ENCODE data around the gene IFNL2.
"Not testable (repeated sequence)": the region's sequence is repeated elsewhere in the genome, so short reads cannot be mapped to it uniquely, and the experiment has no call there.

Gene IFNL2

DNA sequence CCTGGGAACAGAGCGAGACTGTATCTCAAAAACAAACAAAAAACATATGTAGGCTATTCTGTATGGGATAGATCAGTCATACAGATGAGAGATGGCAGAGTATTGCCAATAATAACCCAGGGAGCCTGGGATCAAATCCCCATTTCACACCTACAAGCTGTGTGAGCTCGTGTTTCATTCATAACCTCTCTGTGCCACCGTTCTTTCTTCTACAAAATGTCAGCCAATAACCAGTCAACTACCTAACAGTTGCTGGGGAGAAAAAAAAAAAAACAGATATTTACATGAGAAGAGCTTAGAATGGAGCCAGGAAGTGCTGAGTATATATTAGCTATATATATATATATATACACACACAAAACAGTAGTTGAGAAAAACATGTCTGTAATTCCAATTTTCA is 6.5 kb upstream of the IFNL2 start:
- Histone ChIP-seq H3K9me3 (ENCODE audit: control insufficient read depth, low read length) (no peaks in the 10 kb centered on the region), H3K9ac (ENCODE audit: low read length) (no peak overlapping the region), H3K4me1 (ENCODE audit: control insufficient read depth, insufficient read depth, low read length) (peaks cover 7% of the 10 kb centered on the region), H3K4me3 (ENCODE audit: low read length) (no peak overlapping the region), H3K27me3 (ENCODE audit: control insufficient read depth, insufficient read depth, low read length) (peaks cover 44% of the 10 kb centered on the region), H3K36me3 (ENCODE audit: control insufficient read depth, insufficient read depth, low read length) (no peaks in the 10 kb centered on the region)

DNA sequence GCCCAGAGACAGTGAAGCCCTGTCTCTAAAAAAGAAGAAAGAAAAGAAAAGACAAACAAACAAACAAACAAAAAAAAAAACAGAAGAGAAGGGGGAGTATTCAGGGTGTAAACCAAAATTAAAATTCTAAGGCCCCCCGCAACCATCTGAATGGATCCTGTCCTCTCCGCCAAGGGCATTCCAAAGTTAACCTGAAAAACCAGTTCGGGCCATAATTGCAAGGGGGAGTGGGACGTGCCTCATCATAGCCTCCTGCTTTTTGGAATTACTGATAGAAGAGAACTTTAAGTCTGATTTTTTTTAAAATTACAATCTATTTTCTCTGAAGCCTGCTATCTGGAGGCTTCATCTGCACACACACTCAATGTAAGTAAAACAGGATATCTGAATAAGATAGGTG is 5.7 kb upstream of the IFNL2 start:
- H3K9ac ChIP-seq (ENCODE audit: low read length), result no peak overlapping the region
- peaks cover 7% of the 10 kb centered on the region for H3K4me1 ChIP-seq (ENCODE audit: control insufficient read depth, insufficient read depth, low read length)
- no peak overlapping the region for H3K4me3 ChIP-seq (ENCODE audit: low read length)
- no peaks in the 10 kb centered on the region for H3K9me3 ChIP-seq (ENCODE audit: control insufficient read depth, low read length)
- H3K27me3 ChIP-seq (ENCODE audit: control insufficient read depth, insufficient read depth, low read length), result peaks cover 44% of the 10 kb centered on the region
- H3K36me3 ChIP-seq (ENCODE audit: control insufficient read depth, insufficient read depth, low read length), result no peaks in the 10 kb centered on the region

DNA sequence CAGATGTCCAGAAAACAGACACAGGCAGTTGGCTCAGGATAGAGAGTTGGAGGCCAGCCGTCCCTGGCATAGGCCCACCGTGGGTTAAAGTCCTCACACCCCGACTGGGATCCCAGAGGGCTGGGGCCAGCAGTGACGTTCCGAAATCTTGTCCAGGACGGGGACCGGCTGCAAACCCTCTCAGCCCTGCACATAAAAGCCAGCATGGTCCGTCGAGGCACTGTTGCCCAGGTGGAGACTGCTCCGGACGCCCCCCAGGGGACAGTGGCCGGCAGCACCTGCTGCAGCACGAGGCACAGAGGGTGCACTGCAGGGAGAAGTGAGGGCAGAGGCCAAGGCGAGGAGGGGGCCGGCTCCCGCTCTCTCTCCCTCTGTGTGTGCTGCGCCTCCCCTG is 4.3 kb upstream of the IFNL2 start:
- Histone ChIP-seq H3K4me3 (ENCODE audit: low read length) (no peak overlapping the region), H3K4me1 (ENCODE audit: control insufficient read depth, insufficient read depth, low read length) (peaks cover 7% of the 10 kb centered on the region), H3K36me3 (ENCODE audit: control insufficient read depth, insufficient read depth, low read length) (no peaks in the 10 kb centered on the region), H3K9ac (ENCODE audit: low read length) (no peak overlapping the region), H3K27me3 (ENCODE audit: control insufficient read depth, insufficient read depth, low read length) (peaks cover 44% of the 10 kb centered on the region), H3K9me3 (ENCODE audit: control insufficient read depth, low read length) (no peaks in the 10 kb centered on the region)

DNA sequence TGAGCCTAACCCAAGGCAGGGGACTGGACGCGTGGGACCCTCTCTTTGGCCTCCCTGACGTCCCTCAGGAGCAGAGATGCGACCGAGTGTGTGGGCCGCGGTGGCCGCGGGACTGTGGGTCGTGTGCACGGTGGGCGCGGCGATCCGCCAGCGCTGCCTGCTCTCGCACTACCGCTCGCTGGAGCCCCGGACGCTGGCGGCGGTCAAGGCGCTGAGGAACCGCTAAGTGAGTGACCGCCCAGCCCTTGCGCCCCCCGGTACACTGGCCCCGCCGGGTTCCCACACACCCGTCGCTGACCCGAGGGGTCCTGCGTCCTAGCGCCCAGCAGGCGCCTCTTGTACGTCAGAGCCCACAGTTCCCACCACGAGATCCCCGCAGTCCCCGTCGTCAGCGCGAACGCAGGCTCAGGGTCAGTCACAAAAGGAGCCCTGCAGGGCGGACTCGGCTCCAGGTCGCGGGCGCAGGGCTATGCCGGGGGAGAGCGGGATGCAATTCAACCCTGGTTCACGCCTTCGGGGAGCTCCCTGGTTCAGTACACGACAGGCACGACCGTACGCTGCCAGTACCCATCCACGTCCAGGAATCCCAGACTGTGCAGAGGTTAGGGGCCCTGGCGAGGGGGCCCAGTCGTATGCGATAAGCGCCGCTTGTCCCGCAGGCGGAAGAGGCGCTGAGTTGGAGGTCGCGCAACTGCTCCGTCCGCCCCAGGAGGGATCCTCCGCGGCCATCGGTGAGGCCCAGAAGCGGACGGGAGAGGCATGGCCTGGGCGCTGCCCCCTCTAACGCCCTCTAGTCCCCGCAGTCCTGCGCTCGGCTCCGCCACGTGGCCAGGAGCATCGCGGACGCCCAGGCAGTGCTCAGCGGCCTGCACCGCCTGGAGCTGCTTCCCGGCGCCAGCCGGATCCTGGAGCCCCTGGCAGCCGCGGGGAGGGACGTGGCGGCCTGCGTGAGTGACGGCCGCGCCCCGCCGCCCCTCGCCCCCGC is 3.6 kb upstream of the IFNL2 start:
- no peak overlapping the region for H3K4me3 ChIP-seq (ENCODE audit: low read length)
- H3K4me1 ChIP-seq (ENCODE audit: control insufficient read depth, insufficient read depth, low read length), result peaks cover 7% of the 10 kb centered on the region
- no peak overlapping the region for H3K9ac ChIP-seq (ENCODE audit: low read length)
- H3K9me3 ChIP-seq (ENCODE audit: control insufficient read depth, low read length), result no peaks in the 10 kb centered on the region
- H3K36me3 ChIP-seq (ENCODE audit: control insufficient read depth, insufficient read depth, low read length), result no peaks in the 10 kb centered on the region
- peaks cover 44% of the 10 kb centered on the region for H3K27me3 ChIP-seq (ENCODE audit: control insufficient read depth, insufficient read depth, low read length)

DNA sequence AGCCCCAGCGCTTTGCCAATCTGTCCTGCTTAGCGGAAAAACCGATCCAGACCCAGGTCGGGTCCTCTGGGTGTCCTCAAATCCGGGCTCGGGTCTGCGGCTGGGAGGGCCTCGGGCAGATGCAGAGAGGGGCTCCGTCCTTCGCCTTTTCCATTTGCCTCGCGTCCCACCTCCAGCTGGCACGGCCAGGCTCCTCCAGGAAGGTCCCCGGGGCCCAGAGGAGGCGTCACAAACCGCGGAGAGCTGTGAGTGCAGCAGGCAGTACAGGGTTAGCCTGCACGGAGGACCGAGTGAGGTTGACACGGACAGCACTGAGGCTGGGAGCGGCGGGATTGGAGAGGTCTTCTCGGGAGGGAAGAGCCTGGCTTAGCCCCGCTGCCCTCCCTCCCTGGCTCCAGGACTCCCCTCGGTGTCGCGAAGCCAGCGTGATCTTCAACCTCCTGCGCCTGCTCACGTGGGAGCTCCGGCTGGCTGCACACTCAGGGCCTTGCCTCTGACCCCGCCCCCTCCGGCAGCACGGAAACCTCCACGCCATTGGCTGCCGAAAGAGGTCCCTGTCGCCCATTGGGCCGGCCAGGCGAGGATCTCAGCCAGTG is 2.8 kb upstream of the IFNL2 start:
- H3K27me3 ChIP-seq (ENCODE audit: control insufficient read depth, insufficient read depth, low read length), result peaks cover 43% of the 10 kb centered on the region
- H3K4me3 ChIP-seq (ENCODE audit: low read length), result no peak overlapping the region
- H3K36me3 ChIP-seq (ENCODE audit: control insufficient read depth, insufficient read depth, low read length), result no peaks in the 10 kb centered on the region
- peaks cover 7% of the 10 kb centered on the region for H3K4me1 ChIP-seq (ENCODE audit: control insufficient read depth, insufficient read depth, low read length)
- H3K9me3 ChIP-seq (ENCODE audit: control insufficient read depth, low read length), result no peaks in the 10 kb centered on the region
- no peak overlapping the region for H3K9ac ChIP-seq (ENCODE audit: low read length)

DNA sequence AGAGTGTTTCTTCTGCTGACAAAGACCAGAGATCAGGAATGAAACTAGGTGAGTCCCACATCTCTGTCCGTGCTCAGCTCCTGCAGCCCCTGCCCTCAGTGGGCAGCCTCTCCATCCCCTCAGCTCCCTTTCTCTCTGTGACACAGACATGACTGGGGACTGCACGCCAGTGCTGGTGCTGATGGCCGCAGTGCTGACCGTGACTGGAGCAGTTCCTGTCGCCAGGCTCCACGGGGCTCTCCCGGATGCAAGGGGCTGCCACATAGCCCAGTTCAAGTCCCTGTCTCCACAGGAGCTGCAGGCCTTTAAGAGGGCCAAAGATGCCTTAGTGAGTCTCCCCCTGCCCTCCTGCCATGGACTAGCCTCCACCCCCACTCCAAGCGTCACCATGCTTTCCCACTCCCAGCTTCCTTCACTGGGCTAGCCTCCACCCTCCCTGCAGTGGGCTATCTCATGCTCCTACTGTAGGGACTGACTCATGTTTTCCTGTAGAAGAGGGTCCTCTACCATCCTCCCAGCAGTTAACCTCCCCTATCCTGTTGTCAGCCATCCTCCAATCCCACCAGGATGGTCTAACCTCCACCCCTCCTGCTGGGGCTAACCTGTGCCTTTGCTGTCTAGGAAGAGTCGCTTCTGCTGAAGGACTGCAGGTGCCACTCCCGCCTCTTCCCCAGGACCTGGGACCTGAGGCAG is 481 bp downstream of the IFNL2 start:
- peaks cover 28% of the 10 kb centered on the region for H3K27me3 ChIP-seq (ENCODE audit: control insufficient read depth, insufficient read depth, low read length)
- H3K9ac ChIP-seq (ENCODE audit: low read length); H3K4me3 ChIP-seq (ENCODE audit: low read length); H3K36me3 ChIP-seq (ENCODE audit: control insufficient read depth, insufficient read depth, low read length); H3K9me3 ChIP-seq (ENCODE audit: control insufficient read depth, low read length); H3K4me1 ChIP-seq (ENCODE audit: control insufficient read depth, insufficient read depth, low read length): not testable (repeated sequence)

DNA sequence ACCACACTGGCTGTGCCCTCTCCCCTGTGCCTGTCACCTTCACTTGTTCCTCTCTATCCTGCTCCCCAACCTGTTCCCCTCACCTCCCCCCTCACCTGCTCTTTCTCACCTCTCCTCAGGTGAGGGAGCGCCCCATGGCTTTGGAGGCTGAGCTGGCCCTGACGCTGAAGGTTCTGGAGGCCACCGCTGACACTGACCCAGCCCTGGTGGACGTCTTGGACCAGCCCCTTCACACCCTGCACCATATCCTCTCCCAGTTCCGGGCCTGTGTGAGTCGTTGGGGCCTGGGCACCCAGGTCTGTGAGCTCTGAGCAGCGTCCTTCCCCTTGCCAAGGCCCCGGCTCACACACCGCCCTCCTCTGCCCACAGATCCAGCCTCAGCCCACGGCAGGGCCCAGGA is 1.2 kb downstream of the IFNL2 start:
- H3K4me3 ChIP-seq (ENCODE audit: low read length); H3K9ac ChIP-seq (ENCODE audit: low read length); H3K4me1 ChIP-seq (ENCODE audit: control insufficient read depth, insufficient read depth, low read length); H3K9me3 ChIP-seq (ENCODE audit: control insufficient read depth, low read length); H3K36me3 ChIP-seq (ENCODE audit: control insufficient read depth, insufficient read depth, low read length): not testable (repeated sequence)
- H3K27me3 ChIP-seq (ENCODE audit: control insufficient read depth, insufficient read depth, low read length), result peaks cover 21% of the 10 kb centered on the region

DNA sequence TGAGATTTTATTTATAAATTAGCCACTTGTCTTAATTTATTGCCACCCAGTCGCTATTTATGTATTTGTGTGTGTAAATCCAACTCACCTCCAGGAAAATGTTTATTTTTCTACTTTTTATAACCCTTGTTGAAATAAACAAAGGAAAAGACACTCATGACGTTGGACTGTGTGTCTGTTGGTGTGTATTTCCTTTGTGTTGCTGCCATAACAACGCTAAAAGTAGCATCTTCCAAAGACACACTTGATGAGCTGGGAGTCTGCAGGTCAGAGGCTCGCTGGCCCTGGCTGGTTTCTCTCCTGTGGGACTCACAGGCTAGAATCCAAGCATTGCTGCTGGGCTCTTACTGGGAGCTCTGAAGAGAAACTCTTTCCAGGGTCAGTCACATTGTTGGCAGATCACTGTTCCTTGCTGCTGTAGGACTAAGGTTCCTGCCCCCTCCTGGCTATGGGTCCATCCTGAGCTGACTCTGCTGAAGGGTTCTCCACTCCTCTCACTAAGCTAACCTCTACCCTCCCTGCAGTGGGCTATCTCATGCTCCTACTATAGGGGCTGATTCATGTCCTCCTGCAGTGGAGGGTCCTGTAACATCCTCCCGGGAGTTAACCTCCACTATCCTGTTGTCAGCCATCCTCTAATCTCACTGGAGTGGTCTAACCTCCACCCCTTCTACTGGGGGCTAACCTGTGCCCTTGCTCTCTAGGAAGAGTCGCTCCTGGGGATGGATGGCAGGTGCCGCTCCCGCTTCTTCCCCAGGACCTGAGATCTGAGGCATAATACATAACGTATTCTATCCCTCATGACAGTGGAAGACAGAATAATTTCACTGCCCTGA is 2.1 kb downstream of the IFNL2 start:
- peaks cover 12% of the 10 kb centered on the region for H3K27me3 ChIP-seq (ENCODE audit: control insufficient read depth, insufficient read depth, low read length)
- H3K9ac ChIP-seq (ENCODE audit: low read length), result no peak overlapping the region
- no peaks in the 10 kb centered on the region for H3K9me3 ChIP-seq (ENCODE audit: control insufficient read depth, low read length)
- H3K4me3 ChIP-seq (ENCODE audit: low read length), result no peak overlapping the region
- no peaks in the 10 kb centered on the region for H3K36me3 ChIP-seq (ENCODE audit: control insufficient read depth, insufficient read depth, low read length)
- H3K4me1 ChIP-seq (ENCODE audit: control insufficient read depth, insufficient read depth, low read length), result peaks cover 2% of the 10 kb centered on the region

DNA sequence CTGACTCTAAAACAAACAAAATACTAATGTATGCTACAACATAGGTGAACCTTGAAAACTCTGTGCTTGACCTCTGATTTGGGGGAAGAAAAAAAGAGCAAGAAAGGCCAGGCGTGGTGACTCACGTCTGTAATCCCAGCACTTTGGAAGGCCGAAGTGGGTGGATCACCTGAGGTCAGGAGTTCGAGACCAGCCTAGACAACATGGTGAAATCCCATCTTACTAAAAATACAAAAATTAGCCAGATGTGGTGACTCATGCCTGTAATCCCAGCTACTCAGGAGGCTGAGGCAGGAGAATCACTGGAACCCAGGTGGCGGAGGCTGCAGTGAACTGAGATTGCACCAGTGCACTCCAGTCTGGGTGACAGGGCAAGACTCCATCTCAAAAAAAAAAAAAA is 5.7 kb downstream of the IFNL2 start:
- H3K4me3 ChIP-seq (ENCODE audit: low read length); H3K9ac ChIP-seq (ENCODE audit: low read length); H3K4me1 ChIP-seq (ENCODE audit: control insufficient read depth, insufficient read depth, low read length); H3K36me3 ChIP-seq (ENCODE audit: control insufficient read depth, insufficient read depth, low read length); H3K9me3 ChIP-seq (ENCODE audit: control insufficient read depth, low read length): not testable (repeated sequence)
- H3K27me3 ChIP-seq (ENCODE audit: control insufficient read depth, insufficient read depth, low read length), result peaks cover 13% of the 10 kb centered on the region

DNA sequence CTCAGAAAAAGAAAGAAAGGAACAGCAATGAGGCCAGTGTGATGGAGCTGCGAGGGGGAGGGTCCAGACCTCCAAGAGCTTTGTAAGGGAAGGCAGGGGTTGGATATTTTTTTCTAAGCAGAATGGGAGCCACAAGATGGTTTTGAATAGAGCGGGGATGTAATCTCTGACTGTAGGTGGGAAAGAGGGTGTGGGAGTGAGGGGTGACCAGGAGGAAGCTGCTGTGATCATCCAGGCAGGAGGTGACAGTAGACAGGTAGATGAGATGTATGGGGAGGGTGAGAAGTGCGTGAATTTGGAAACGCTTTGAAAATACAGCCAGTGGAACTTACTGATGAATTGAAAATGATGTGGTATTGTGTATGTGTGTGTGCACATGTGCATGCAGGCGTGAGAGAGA is 7.4 kb downstream of the IFNL2 start:
- Histone ChIP-seq H3K36me3 (ENCODE audit: control insufficient read depth, insufficient read depth, low read length) (no peaks in the 10 kb centered on the region), H3K9ac (ENCODE audit: low read length) (no peak overlapping the region), H3K9me3 (ENCODE audit: control insufficient read depth, low read length) (no peaks in the 10 kb centered on the region), H3K27me3 (ENCODE audit: control insufficient read depth, insufficient read depth, low read length) (peaks cover 12% of the 10 kb centered on the region), H3K4me3 (ENCODE audit: low read length) (no peak overlapping the region), H3K4me1 (ENCODE audit: control insufficient read depth, insufficient read depth, low read length) (no peaks in the 10 kb centered on the region)

DNA sequence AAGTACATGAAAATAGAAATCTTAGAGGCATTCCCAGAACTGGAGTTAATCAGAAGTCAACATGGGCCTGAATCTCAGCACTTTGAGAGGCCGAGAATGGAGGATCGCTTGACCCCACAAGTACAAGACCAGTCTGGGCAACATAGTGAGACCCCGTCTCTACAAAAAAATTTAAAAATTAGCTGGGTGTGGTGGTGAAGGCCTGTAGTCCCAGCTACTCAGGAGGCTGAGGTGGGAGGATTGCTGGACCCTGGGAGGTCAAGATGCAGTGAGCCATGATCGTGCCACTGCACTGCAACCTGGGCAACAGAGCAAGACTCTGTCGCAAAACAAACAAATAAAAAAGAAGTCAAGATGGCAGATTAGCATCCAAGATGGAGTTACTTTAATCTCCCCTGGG is 8.5 kb downstream of the IFNL2 start:
- Histone ChIP-seq H3K9ac (ENCODE audit: low read length) (no peak overlapping the region), H3K4me1 (ENCODE audit: control insufficient read depth, insufficient read depth, low read length) (no peaks in the 10 kb centered on the region), H3K4me3 (ENCODE audit: low read length) (no peak overlapping the region), H3K27me3 (ENCODE audit: control insufficient read depth, insufficient read depth, low read length) (peaks cover 5% of the 10 kb centered on the region), H3K36me3 (ENCODE audit: control insufficient read depth, insufficient read depth, low read length) (no peaks in the 10 kb centered on the region), H3K9me3 (ENCODE audit: control insufficient read depth, low read length) (no peaks in the 10 kb centered on the region)
